ENCODE data around the gene NKAIN1.

- TF ChIP-seq CTCF (IDR thresholded peaks at IDR 0.05), result no peak
- no peak for TF ChIP-seq POLR2A (IDR thresholded peaks at IDR 0.05)
Measured at GRCh38 chr1:31143455-31143854, 96.2 kb downstream of the NKAIN1 start.

Data from body of pancreas (tissue), 4 donors.